Urothelium cell line (cell line): ENCODE measurements around the gene ARL13A.
"Not testable (repeated sequence)": the region's sequence is repeated elsewhere in the genome, so short reads cannot be mapped to it uniquely, and the experiment has no call there.

Experiments
- DNase-seq: peaks from one replicate; pipeline ENCODE4 v3.0.0; 2011; ENCODE audit warnings: low spot score, mixed read lengths
- FAIRE-seq: peaks from 2 replicates; lab custom pipeline; 2011; peaks lifted over from hg19 to GRCh38; lab: Jason Lieb, UNC

The ARL13A gene

DNA sequence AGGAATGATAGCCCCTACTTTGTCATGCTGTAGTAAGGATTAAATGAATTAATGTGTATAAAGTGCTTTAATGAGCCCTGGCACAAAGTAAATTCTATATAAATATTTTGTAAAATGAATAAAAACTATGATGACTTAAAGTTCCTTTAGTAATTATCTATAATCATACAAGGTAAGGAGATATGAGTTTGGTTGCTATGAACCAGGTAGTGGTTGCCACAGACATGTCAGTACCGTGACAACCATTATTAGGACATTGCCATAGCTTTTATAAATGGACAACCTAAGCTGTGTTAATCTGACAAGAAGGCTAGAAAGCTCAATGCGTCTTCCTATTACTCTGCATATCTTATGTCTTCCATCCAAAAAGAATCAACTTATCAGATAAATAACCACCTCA, at the start of gene ARL13A:
TSS of gene ARL13A (plus strand) at position 301 of the 400 bp plus-strand sequence. CDS start 3,982 bp downstream, outside the sequence.
- no peak for DNase-seq
- no peak for FAIRE-seq

DNA sequence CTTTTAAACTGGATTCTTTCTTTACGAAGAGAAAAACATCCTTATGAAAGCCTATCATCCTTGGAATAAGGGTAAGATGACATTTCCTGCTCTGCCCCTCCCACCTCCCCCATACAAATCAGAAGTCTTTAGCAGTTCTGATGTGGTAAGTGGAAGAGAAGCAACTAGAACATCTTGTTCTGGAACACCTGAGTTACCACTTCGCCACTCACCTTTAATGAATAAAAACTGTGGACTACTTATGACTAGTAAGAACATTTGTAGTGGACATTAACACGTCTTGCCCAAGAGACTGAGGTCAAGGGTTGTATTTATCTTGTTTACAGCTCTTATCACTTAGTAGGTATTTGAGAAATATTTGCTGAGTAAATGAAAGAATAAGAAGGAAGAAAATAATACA, 45.1 kb upstream of the ARL13A start:
- FAIRE-seq (no peak), DNase-seq (no peak)

DNA sequence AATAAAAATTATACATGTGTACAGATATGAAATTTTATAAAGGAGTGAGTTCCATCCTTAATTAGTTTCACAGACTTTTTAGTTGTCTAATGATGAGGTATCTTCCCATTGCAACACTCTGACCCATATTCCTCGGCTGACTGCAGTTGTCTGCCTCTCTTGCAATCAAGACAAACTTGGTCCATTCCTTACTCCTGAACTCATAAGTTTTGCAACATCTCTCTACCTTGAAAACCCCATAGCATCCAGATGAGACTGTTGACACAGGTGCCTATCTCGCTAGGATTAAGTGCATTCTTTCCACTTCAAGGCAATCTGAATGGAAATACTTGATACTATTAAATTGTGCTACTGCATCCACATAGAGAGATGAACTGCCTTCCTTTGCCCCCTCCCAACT, 43.1 kb upstream of the ARL13A start:
- DNase-seq (no peak), FAIRE-seq (no peak)

DNA sequence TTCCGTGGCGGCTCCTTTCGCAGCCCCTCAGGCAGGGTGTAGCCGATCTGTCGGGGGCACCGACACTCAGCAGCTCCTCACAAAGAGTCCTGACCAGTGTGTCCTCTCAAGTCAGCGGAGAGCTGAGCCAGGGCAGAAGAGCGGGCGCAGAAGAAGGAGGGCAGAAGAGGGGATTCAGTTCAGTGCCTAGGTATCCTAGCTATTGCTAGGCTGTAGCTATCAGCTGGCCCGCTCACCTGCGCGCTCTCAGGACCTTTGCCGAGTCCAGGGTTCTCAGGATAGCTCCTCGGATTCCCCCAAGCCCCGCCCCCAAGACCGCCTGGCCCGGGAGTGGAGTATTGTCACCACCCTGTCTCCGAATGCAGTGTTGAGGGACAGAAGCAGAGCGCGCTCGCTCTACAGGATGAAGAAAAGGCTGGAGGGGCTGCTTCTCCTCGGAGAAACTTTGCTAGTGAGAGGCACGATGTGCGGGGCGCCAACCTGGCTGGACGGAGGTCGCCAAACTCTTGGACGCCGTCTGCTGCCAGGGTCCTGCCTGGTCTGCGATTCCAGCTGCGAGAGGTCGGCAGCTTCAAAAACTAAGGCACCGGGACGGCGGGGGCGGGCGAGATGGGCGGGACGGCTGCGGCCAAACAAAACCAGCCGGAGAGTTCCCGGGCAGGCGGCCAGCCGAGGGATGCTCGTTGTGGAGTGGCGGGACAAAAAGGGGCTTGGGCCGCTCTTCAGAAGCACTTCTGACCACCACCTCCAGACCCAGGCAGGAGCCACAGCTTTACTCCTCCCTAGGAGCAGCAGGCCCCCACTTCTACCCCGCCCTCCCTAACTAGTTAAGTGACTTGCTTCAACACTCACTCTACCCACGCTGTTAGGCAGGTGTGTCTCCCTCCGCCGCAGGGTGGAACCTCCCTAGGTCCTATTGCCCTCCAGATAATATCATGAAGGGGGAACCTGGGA, 40.6 kb upstream of the ARL13A start, which contains the start of gene XKRX:
TSS of gene XKRX (minus strand) at position 258 of the 954 bp plus-strand sequence. CDS start 613 bp downstream, outside the sequence.
- no peak for FAIRE-seq
- DNase-seq: peak; percentile 61

DNA sequence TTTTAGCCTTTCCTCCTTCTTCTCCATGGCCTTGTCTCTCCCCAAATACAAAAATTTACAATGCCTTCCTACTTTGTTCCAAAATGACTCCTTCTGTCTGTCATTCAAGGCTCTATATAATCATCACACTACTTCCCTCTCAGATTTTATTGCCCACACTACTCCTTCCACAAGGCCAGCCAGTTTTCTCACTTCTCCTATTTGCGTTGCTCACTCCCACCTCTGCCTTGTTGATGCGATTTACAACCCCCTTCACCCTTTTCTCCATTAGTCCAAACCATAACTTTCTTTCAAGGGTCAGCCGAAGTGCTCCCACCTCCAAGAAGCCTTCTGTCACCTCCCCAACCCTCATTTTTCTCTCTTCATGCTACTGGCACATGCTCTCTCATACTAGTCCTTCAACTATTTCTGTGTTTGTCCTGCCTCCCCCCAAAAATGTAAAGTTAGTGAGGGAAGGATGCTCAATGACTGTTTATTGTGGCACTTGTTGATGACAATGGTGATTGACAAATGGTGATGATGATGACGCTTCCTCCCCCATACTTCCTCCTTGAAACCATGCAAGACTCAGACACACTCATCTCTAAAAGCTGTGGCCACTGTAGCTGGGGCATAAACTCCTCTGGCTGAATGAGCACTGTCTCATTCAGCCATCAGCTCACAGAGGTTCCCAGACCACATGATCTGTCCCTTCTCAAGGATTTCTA, 38.1 kb upstream of the ARL13A start:
- no peak for DNase-seq
- FAIRE-seq: no peak

DNA sequence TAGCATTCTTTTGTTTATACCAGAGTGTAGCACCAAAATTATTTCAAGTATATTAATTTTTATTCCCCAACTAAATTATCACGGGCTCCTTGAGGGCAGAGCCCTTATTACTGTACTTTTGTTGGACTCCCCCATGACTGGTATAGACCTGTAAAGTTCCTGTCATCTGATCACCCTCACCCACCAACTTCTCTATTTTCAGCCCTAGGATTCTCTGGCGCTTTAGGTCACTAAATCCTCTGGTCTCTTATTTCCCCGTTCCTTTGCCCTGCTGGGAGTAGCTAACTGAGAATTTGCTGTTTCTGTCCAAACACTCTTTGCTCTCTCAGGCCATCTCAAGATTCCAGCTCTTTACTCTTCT, 37.6 kb upstream of the ARL13A start:
- FAIRE-seq (no peak), DNase-seq (no peak)

DNA sequence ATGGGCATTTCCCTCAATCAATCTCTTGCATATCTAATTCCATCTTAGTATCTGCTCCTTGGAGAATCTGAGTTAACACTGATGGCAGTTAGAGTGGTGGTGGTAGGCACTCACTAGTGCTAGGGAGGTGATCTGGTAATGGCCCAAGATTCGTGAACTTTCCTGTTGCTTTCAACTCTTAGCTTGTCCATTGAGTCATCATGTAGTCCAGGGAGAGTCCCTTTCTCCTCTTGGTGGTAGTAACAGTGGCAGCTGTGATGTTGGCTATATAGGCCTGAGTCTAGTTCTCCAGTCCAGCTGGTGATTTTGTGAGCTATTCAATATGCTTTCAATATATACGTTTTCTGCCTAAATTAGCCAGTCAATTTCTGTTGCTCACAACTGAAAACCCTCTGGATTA, 33.7 kb upstream of the ARL13A start:
- FAIRE-seq (no peak), DNase-seq (no peak)

DNA sequence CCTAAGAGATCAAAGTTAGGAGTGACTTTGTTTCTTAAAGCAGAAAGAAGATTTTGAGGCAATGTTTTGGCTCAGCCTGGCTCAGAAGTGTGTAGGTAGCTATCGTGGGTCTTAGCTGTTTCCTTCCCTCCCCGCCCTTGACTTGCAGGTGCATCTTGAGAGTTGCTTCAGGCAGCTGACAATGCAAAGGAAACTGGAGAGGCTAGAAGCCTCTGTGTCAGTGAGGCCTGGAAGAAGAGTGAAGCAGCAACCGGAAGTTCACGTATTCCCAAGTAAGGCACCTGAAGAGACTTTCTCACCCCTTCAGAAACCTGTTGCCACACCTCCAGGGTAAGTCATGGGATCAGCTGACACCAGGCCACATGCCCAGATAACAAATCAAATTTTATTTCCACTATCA, 30.2 kb upstream of the ARL13A start:
- FAIRE-seq (no peak), DNase-seq (no peak)

DNA sequence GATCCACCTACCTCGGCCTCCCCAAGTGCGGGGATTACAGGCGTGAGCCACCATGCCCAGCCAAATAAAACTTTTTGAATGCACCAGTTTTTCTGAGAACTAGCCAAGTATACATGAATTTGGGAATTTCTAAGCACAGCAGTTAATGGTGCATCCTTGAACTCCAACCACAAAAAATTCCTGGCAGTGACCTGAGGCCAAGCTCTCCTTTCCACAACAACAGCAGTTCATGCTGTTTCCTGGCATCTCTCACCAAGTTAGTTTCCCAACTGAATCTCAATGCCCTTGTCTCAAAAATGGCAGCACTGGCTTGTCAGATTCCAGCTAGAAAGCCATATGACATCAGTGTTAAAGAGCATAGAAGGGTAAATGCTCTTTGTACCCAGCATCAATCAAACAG, 24.9 kb upstream of the ARL13A start:
- DNase-seq (no peak), FAIRE-seq (no peak)

DNA sequence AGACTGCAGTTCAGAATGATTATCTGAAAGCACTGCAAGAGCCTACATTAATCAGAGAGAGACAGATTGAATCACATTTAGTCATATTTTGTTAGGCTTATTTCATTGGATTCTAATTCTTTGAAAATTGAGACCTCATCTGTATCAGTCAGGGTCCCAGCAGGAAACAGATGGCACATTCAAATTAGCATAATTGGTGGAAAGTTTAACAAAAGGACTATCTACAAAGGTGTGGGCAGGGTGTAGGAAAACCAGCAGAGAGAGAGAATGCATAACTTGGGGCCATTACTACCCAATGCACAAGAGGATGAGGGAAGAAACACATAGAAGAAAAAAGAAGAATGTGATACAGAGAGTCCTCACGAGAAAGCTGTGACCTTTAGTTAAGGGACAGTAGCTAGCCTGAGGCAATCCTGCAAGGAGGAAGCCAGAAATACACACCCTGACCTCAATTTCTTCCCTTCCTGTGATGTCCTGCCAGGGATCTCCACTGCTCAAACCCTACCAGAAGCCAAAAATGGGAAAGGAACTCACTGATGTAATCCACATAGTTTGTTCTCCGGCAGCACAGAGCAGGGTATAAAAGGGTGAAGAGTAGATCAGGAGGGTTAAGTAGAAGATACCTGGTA, 23.1 kb upstream of the ARL13A start:
- DNase-seq: no peak
- FAIRE-seq: no peak

DNA sequence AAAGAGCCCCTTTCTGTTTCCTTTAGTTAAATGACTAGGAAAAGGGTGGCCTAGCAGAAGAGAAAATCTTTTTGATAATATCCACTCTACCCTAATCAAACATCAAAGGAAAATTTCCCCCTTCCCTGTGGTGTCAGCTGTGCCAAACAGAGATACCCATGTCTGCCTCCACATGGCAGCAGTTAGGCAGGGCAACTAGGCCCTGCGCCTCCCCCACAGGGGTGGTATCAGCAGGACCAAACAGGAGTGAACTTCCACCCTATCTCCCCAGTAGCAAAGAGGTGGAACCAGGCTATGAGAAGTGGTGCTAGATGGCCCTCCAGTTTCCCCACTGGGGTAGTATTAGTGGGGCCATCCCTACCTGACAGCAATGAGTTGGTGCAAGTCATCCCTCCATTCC, 21.0 kb upstream of the ARL13A start:
- no peak for FAIRE-seq
- DNase-seq: no peak

DNA sequence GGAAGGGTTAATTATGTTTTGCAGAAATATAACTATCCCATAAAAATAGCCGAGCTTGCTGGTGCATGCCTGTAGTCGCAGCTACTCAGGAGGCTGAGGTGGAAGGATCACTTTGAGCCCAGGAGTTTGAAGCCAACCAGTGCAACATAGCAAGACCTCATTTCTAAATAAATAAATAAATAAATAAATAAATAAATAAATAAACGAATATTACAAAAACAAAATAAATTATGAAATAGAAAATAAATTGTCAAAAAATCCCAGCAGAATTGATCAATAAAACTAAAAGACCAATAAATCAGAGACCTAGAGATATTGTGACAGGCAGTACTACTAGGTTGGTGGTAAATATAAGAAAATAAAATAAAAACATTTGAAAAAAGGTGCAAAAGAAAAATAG, 6.7 kb upstream of the ARL13A start:
- FAIRE-seq: no peak
- DNase-seq: no peak

DNA sequence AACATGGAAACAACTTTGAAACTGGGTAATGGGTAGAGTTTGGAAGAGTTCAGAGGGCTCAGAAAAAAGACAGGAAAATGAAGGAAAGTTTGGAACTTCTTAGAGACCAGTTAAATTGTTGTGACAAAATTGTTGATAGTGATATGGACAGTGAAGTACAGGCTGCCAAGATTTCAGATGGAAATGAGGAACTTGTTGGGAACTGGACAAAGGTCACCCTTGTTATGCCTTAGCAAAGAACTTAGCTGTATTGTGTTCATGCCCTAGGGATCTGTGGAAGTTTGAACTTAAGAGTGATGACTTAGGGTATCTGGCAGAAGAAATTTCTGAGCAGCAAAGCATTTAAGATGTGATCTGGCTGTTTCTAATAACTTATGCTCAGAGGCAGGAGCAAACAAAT, 5.1 kb upstream of the ARL13A start:
- FAIRE-seq (no peak), DNase-seq (no peak)

DNA sequence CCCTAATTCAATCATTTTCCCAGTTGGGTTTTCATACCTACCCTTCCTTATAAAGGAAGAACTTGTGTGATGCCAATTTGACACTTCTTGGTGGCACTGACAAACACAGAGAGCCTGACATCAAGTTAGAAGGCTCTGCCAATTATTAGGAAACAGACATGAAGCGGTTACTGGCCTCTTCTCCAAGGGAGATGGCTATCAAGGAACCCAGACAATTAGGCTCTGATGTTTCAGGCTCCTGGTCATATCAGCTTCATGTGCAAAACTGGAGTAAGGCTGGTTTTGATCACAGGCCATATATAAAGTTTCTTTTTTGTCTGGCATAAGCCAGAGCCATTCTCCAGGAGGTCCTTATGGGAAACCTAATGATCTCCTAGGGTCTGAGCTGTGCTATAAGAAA, 428 bp downstream of the ARL13A start:
- DNase-seq: no peak
- no peak for FAIRE-seq

DNA sequence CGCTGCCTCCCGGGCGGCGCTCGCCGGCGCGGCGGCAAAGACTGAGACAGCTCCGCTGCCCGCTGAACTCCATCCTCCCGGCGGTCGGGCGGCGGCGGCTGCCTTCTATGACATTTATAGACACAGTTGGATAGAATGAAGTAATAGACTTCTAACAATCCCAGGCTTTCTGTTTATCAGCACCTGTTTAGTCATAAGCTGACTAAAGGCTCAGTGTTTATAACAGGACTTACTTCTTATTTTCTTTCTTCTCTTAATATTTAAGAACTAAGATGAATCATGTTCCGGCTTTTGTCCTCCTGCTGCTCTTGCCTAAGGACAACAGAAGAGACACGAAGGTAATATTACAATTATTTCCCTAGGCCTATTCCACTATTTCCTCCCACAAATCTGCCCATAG, 3.9 kb downstream of the ARL13A start:
- no peak for FAIRE-seq
- DNase-seq: no peak

DNA sequence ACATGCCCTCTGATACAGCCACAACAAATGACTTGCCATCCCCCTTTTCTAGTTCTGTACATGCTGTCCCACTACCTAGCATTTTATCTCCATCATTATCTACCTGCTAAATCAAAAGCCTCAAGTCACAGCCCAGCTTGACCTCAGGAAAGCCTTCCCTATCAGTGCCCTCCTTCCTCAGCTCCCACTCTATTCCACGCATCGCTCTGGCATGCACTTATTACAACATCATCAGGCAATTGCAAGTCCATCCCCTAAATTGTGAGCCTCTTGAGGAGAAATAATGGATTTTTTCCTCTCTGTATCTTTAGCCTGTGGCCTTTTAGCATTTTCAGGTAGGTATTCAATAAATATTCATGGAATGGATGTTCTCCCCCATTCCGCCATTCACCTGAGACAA, 5.7 kb downstream of the ARL13A start:
- no peak for DNase-seq
- no peak for FAIRE-seq

DNA sequence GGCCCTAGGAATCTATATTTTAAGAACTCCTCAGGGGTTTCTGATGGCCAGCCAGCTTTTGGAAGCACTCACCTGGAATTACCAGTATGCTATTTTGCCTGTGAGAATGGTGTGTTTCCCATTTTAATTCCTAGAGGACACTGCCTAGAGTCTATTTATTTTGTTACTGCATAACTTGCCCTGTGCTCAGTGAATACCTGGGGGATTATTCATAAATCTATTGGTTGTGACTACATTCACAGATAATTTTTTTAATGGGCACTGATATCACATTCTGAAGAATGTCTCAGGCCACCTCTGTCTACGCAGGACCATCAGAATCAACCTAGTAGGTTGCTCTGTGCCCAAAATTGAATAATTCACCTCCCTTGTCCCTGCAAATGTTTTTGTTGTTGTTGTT, 6.7 kb downstream of the ARL13A start:
- FAIRE-seq (no peak), DNase-seq (no peak)

DNA sequence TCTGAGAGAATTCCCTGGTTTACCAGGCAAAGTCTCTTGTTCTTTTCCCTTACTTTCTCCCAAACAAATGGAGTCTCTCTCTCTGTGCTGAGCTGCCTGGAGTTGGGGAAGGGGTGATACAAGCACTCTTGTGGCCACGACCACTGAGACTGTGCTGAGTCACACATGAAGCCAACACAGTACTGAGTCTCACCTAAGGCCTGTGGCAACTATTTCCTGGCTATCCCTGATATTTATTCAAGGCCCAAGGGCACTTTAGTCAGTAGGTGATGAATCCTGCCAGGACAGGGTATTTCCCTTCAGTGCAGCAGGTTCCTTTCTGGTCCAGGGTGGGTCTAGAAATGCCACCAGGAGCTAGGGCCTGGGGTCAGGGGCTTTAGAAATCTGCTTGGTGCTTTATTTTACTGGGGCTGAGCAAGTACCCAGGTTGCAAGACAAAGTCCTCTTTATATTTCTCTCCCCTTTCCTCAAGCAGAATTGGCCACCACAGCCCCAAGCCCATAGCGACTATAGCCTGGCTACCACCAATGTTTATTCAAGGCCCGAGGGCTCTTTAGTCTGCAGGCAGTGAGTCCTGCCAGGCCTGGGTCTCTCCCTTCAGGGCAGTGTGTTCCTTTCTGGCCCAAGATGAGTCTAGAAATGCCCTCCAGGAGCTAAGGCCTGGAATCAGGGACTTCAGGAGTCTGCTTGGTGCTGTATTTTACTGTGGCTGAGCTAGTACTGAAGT, 10.5 kb downstream of the ARL13A start:
- FAIRE-seq (no peak), DNase-seq (no peak)

DNA sequence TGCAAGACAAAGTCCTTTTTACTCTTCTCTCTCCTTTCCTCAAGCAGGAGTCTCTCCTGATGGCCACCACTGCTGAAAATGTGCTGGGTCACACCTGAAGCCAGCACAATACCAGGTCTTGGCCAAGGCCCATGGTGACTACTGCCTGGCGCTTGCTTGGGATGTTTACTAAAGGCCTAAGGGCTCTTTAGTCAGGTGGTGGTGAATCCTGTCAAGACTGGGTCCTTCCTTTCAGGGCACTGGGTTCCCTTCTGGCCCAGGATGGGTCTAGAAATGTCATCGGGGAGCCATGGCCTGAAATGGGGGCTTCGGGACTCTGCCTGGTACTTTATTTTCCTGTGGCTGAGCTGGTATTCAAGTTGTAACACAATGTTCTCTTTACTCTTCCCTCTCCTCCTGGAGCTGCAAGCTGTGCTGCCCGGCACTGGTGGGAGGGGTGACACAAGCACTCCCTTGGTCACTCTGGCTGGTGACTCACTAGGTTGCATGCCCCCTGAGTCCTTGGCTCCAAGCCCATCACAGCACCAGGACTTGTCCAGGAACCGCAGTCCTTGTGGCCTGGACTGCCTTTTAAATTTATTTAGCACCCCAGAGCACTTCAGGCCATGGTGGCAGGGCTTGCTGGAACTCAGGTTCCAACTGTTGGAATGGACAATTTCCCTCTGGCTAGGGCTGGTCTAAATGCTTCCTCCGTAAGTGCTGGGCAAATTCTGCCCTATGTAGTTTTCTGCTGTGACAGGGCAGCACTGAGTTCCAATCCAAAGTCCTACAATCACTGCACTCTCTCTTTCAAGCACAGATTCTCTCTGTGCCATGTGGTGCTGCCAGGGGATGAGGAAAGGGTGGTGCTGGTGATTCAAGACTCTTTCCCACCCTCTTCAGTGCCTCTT, 11.3 kb downstream of the ARL13A start:
- FAIRE-seq (no peak), DNase-seq (no peak)

DNA sequence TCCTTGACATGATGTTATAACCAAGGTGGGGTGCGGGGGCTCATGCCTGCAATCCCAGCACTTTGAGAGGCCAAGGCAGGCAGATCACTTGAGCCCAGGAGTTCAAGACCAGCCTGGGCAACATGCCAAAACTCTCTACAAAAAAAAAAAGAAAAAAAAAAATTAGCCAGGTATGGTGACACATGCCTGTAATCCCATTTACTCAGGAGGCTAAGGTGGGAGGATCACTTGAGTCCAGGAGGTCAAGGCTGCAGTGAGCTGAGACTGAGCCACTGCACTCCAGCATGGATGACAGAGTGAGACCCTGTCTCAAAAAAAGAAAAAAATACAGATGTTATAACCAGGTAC, 12.0 kb downstream of the ARL13A start:
- not testable (repeated sequence) for FAIRE-seq, DNase-seq
